Fibroblast of mammary gland (primary cell): ENCODE measurements around the gene ELMO1.

Source experiments
- DNase-seq: peaks from one replicate; pipeline ENCODE4 v3.0.0-alpha.2; 2010; ENCODE audit warnings: low read depth
- H3K4me3 ChIP-seq: 2 replicates; pipeline ENCODE4 v1.5.1; 2011; ENCODE audit warnings: low read depth, mild to moderate bottlenecking, low read length, moderate library complexity; ENCODE audit not compliant: control insufficient read depth
- CTCF ChIP-seq: conservative IDR thresholded peaks from 2 replicates; pipeline ENCODE4 v1.5.1; 2011; ENCODE audit warnings: low read depth, low read length, inconsistent platforms; ENCODE audit not compliant: control insufficient read depth, insufficient read depth

The ELMO1 gene

DNA sequence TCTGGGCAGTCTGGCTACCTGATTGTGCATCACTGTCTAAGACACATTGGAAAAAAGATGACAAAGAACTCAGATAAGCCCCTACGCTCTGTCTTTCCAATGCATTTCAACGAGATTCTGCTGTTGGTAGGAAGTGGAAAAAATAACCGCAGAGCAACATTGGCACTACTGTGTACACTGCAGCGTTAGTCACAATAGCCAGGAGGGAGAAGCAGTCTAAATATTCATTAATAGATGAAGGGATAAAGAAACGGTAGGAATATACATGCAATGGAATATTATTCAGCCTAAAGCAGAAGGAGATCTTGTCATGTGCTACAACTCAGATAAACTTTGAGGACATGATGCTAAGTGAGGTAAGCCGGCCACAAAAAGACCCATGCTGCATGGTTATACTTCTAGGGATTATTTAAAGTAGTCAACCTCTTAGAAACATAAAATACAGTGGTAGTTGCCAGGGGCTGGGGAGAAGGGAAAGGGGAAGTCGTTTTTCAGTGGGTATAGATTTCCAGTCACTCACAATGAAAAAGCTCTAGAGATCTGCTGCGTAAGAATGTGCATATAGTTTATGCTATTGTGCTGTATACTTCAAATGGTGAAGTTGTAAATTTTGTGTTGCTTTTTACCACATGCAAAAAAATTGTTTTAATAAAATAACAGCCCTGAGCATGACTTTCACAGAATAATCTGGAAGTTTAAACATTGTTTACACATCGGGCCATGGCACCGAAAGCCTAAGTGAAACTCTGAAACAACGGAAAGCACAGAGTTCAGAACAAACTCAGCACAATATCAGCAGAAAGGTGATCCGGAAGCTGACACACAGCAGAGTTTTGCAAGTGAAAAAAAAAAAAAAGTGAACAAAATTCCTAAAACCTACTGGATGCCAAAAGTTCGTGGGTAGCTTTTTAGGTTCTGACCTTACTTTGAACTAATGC lies 40.1 kb downstream of the ELMO1 start:
- no peak for TF ChIP-seq CTCF
- no peak overlapping the region for H3K4me3 ChIP-seq
- no peak for DNase-seq

DNA sequence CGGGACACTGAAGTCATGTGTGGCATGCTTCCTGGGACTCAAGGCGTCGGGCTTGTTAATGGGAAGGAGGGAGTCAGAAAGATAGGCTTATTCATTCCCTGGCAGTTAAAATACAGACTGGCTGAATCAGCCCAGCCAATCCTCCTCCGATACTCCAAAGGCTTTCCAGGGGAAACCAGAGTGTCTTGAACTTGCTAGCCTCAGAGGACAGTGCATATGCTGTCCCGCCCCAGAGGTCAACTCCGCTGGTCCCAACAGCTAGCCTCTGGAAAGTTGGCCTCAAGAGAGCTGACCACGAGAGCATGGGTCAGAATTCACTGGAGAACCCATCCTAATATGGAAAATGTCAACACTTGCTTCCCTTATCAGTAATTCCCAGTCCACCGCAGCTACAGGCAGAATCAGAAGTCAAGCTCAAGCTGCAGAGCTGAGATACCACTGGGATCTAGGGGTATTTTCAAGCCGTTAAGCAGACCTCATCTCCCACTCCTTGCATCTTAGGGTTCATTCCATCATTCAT lies 43.0 kb downstream of the ELMO1 start:
- DNase-seq, result no peak
- H3K4me3 ChIP-seq, result no peak overlapping the region
- TF ChIP-seq CTCF, result no peak

DNA sequence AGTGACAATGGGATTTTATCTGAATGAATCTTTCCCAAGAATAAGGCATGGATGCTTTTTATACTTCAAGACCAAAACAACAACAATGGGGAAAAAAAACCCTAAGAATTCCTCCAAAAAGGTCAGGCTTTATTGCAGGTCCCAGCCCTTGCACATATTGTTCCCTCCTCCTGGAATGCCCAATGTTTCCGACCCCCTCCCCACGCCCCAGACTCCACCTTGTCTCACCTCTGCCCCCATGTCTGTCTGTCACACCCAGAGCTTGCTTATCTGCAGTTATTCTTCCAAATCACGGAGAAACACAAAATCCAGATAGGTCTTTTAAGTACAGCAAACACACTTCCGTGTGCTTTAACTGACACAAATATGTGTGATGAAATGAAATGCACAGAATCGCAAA lies 43.5 kb downstream of the ELMO1 start:
- no peak for DNase-seq
- TF ChIP-seq CTCF, result no peak
- H3K4me3 ChIP-seq, result no peak overlapping the region

GRCh38 chr7:37399876-37400421 lies 48.7 kb downstream of the ELMO1 start:
- no peak overlapping the region for H3K4me3 ChIP-seq
- TF ChIP-seq CTCF, result no peak
- DNase-seq, result no peak

DNA sequence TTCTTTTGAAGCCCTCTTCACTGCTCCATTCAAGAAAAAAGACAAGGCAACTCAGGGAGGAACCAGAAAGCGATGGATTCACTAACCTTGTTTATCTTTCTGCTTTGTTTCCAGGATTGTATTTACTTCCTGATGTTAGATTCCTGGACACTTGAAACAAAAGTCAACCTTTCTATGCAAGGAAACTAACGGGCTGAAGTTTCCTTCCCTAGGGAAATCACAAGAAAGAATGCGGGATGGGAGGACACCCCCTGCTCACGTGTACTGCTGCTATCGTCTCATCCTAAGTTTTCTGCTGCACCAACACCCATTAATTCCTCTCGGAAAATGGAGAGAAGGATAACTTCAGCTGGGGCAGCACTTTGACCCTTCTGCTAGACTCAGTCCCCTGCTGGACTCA lies 50.3 kb downstream of the ELMO1 start:
- H3K4me3 ChIP-seq, result no peak overlapping the region
- DNase-seq, result no peak
- TF ChIP-seq CTCF, result no peak

DNA sequence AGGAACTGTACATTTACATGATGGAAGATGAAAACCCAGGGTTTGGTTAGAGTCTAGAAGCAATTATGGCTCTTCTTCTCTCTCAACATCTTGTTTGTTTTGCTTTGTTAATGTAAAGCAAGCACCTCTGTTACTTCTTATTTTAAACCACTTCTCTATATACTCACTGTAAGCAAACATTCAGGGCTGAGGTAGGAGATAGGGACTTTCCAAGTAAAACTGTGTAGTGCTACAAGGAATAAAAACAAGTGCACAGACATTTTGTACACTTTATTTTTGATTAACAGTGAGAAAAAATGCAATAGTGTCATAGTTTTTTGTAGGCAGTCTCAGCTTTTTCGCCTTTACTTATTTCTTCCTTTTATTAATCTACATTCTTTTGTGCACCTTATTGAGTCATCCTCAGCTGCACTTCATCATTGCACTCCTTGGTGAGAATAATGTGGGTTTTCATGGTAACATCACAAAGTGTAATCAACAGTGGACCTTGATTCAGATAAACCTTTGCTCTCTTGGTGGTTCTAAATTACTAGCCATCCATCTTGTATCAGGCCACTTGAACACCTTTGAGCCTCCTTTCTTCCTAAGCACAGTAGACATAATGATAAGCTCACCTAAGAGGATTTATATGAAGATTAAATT lies 52.9 kb downstream of the ELMO1 start:
- no peak for TF ChIP-seq CTCF
- H3K4me3 ChIP-seq, result no peak overlapping the region
- no peak for DNase-seq
